IMR-90 (cell line): Measurements from ENCODE around the gene MFSD6. TPM values are rescaled to one million over a fixed set of nuclear protein-coding genes. Genes with fewer than 3 reads are reported as not detected.

Experiments used
- ATAC-seq: fragments of 200-7000 bp; cut with Tn5 transposase; 2 replicates; pipeline ENCODE4 v1.9.1; 2020; ENCODE audit warnings: low read depth, mild to moderate bottlenecking, moderate library complexity
- BruUV-seq: library from RNA; stranded (reverse); fragments of 400-500 nt; replicated peaks from 2 replicates; lab custom pipeline; 2021; lab: Mats Ljungman, UMichigan
- CTCF ChIA-PET: fragments of 300-600 bp; formaldehyde crosslinking; extraction: SDS; loops from one replicate; lab custom pipeline; 2021; ENCODE audit warnings: antibody characterized with exemption; lab: Yijun Ruan, JAX
- POLR2A ChIA-PET: fragments of 300-600 bp; sonication (Branson Sonifier 250); formaldehyde crosslinking; loops from one replicate; lab custom pipeline; 2022; ENCODE audit warnings: antibody characterized with exemption; ENCODE audit not compliant: unreplicated experiment; lab: Charles Lee
- DNase-seq: peaks from one replicate; pipeline ENCODE4 v3.0.0; 2013
- H2AFZ ChIP-seq: replicated peaks from 2 replicates; pipeline ENCODE3; 2013; ENCODE audit warnings: low read length, mild to moderate bottlenecking; ENCODE audit not compliant: poor library complexity
- H2AK5ac ChIP-seq: 2 replicates; pipeline ENCODE4 v1.6.1; 2013; ENCODE audit warnings: low read depth, low read length, inconsistent platforms
- H2AK9ac ChIP-seq: replicated peaks from 2 replicates; pipeline ENCODE3; 2013; ENCODE audit warnings: mild to moderate bottlenecking, low read depth, low read length, moderate library complexity; ENCODE audit not compliant: poor library complexity
- H2BK120ac ChIP-seq: 2 replicates; pipeline ENCODE4 v1.6.1; 2013; ENCODE audit warnings: low read depth, low read length, inconsistent platforms
- H2BK15ac ChIP-seq: 3 replicates; pipeline ENCODE4 v1.6.1; 2013; ENCODE audit warnings: low read depth, low read length, inconsistent platforms
- H2BK20ac ChIP-seq: 2 replicates; pipeline ENCODE4 v1.6.1; 2013; ENCODE audit warnings: low read depth, mild to moderate bottlenecking, inconsistent platforms, low read length, moderate library complexity
- H2BK5ac ChIP-seq: 2 replicates; pipeline ENCODE4 v1.6.1; 2013; ENCODE audit warnings: mild to moderate bottlenecking, low read depth, low read length, inconsistent platforms; ENCODE audit not compliant: poor library complexity, severe bottlenecking
- H3K14ac ChIP-seq: replicated peaks from 2 replicates; pipeline ENCODE4 v1.6.1; 2013; ENCODE audit warnings: low read depth, low read length, inconsistent platforms
- H3K18ac ChIP-seq: 2 replicates; pipeline ENCODE4 v1.6.1; 2013; ENCODE audit warnings: low read depth, low read length, control low read depth
- H3K23ac ChIP-seq: 2 replicates; pipeline ENCODE4 v1.6.1; 2013; ENCODE audit warnings: low read depth, low read length, inconsistent platforms
- H3K27ac ChIP-seq: 2 replicates; pipeline ENCODE4 v1.5.1; 2013; ENCODE audit warnings: mild to moderate bottlenecking, control low read depth, low read length; ENCODE audit not compliant: insufficient read depth
- H3K27me3 ChIP-seq: 2 replicates; pipeline ENCODE4 v1.6.1; 2013; ENCODE audit warnings: low read length; ENCODE audit not compliant: control insufficient read depth, insufficient read depth
- H3K36me3 ChIP-seq: 2 replicates; pipeline ENCODE4 v1.6.1; 2013; ENCODE audit warnings: low read length, mixed read lengths; ENCODE audit not compliant: control insufficient read depth, insufficient read depth
- H3K4ac ChIP-seq: 2 replicates; pipeline ENCODE4 v1.6.1; 2013; ENCODE audit warnings: low read depth, low read length, inconsistent platforms
- H3K4me1 ChIP-seq: 2 replicates; pipeline ENCODE4 v1.6.1; 2013; ENCODE audit warnings: low read length, mixed read lengths; ENCODE audit not compliant: control insufficient read depth, insufficient read depth
- H3K4me2 ChIP-seq: 2 replicates; pipeline ENCODE4 v1.6.1; 2013; ENCODE audit warnings: low read depth, mild to moderate bottlenecking, control low read depth, low read length, moderate library complexity
- H3K4me3 ChIP-seq: 2 replicates; pipeline ENCODE4 v1.5.1; 2013; ENCODE audit warnings: low read depth, mild to moderate bottlenecking, control low read depth, low read length, moderate library complexity; ENCODE audit not compliant: insufficient read depth
- H3K56ac ChIP-seq: 2 replicates; pipeline ENCODE4 v1.6.1; 2013; ENCODE audit warnings: low read length, inconsistent platforms; ENCODE audit not compliant: insufficient read depth; ENCODE audit errors: extremely low read depth
- H3K79me1 ChIP-seq, 2 experiments: 2 replicates each; pipeline ENCODE4 v1.6.1; 2013; ENCODE audit warnings: low read length in 2 of 2, inconsistent platforms in 1 of 2, low read depth in 1 of 2
- H3K9ac ChIP-seq: 2 replicates; pipeline ENCODE4 v1.6.1; 2013; ENCODE audit warnings: low read depth, low read length, control low read depth
- H3K9me1 ChIP-seq: 2 replicates; pipeline ENCODE4 v1.6.1; 2013; ENCODE audit warnings: low read length, inconsistent platforms; ENCODE audit not compliant: insufficient read depth
- H3K9me3 ChIP-seq: 2 replicates; pipeline ENCODE4 v1.6.1; 2013; ENCODE audit warnings: low read length; ENCODE audit not compliant: control insufficient read depth, insufficient read depth
- H4K20me1 ChIP-seq: 2 replicates; pipeline ENCODE4 v1.6.1; 2013; ENCODE audit warnings: low read length, inconsistent platforms; ENCODE audit not compliant: insufficient read depth
- H4K5ac ChIP-seq: 2 replicates; pipeline ENCODE4 v1.6.1; 2013; ENCODE audit warnings: mild to moderate bottlenecking, low read depth, low read length, control low read depth
- H4K8ac ChIP-seq, 2 experiments: 2 replicates each; pipeline ENCODE4 v1.6.1; 2013; ENCODE audit warnings: low read depth in 2 of 2, low read length in 2 of 2, control low read depth in 1 of 2, inconsistent platforms in 1 of 2
- H4K91ac ChIP-seq: 2 replicates; pipeline ENCODE4 v1.6.1; 2013; ENCODE audit warnings: low read depth, low read length, inconsistent platforms; ENCODE audit not compliant: insufficient read depth
- BHLHE40 ChIP-seq: fragments of 150-350 bp; IDR thresholded peaks from 2 replicates; pipeline ENCODE4 v1.6.1; 2016; ENCODE audit warnings: mild to moderate bottlenecking, low read depth, low read length
- CEBPB ChIP-seq: IDR thresholded peaks from 2 replicates; pipeline ENCODE4 v1.6.1; 2012; ENCODE audit warnings: low read depth, low read length, improper control_type of control experiment
- CHD1 ChIP-seq: IDR thresholded peaks from 2 replicates; pipeline ENCODE4 v1.6.1; 2012; ENCODE audit warnings: low read depth, low read length, improper control_type of control experiment
- CTCF ChIP-seq: conservative IDR thresholded peaks from 2 replicates; pipeline ENCODE4 v1.5.1; 2012; ENCODE audit warnings: mild to moderate bottlenecking, low read depth, low read length, improper control_type of control experiment
- ELK1 ChIP-seq: fragments of 150-350 bp; IDR thresholded peaks from 2 replicates; pipeline ENCODE4 v1.6.1; 2016; ENCODE audit warnings: low read depth, mild to moderate bottlenecking, low read length, moderate library complexity, borderline replicate concordance
- FOS ChIP-seq: fragments of 150-350 bp; IDR thresholded peaks from 2 replicates; pipeline ENCODE4 v1.6.1; 2016; ENCODE audit warnings: low read depth, low read length
- MAFK ChIP-seq: IDR thresholded peaks from 2 replicates; pipeline ENCODE4 v1.6.1; 2012; ENCODE audit warnings: low read depth, low read length, improper control_type of control experiment
- MAZ ChIP-seq: IDR thresholded peaks from 2 replicates; pipeline ENCODE4 v1.6.1; 2012; ENCODE audit warnings: low read depth, mild to moderate bottlenecking, low read length, improper control_type of control experiment, moderate library complexity, borderline replicate concordance
- MXI1 ChIP-seq: IDR thresholded peaks from 2 replicates; pipeline ENCODE4 v1.6.1; 2012; ENCODE audit warnings: low read depth, mild to moderate bottlenecking, low read length, moderate library complexity, borderline replicate concordance
- NFE2L2 ChIP-seq: fragments of 150-350 bp; IDR thresholded peaks from 2 replicates; pipeline ENCODE4 v1.6.1; 2016; ENCODE audit warnings: low read depth, mild to moderate bottlenecking, low read length
- POLR2A ChIP-seq: IDR thresholded peaks from 2 replicates; pipeline ENCODE4 v1.6.1; 2012; ENCODE audit warnings: mild to moderate bottlenecking, low read depth, low read length
- RAD21 ChIP-seq: IDR thresholded peaks from 2 replicates; pipeline ENCODE4 v1.6.1; 2012; ENCODE audit warnings: low read length, improper control_type of control experiment
- RCOR1 ChIP-seq: IDR thresholded peaks from 2 replicates; pipeline ENCODE4 v1.6.1; 2012; ENCODE audit warnings: mild to moderate bottlenecking, low read length, improper control_type of control experiment; ENCODE audit not compliant: insufficient replicate concordance
- RFX5 ChIP-seq: IDR thresholded peaks from 2 replicates; pipeline ENCODE4 v1.8.0; 2012; ENCODE audit warnings: low read depth, mild to moderate bottlenecking, low read length, moderate library complexity
- SMC3 ChIP-seq: fragments of 150-350 bp; IDR thresholded peaks from 2 replicates; pipeline ENCODE4 v1.6.1; 2016; ENCODE audit warnings: low read depth, mild to moderate bottlenecking, antibody characterized with exemption, low read length, moderate library complexity
- USF2 ChIP-seq: fragments of 150-350 bp; IDR thresholded peaks from 2 replicates; pipeline ENCODE4 v1.6.1; 2017; ENCODE audit warnings: mild to moderate bottlenecking, antibody characterized with exemption, low read length, low read depth
- WGBS, 2 experiments: methylation state at CpG; one replicate each; pipeline versions ENCODE4 v1.1.5 to v1.1.7; 2013; ENCODE audit warnings: missing lambda C conversion rate in 2 of 2; ENCODE audit not compliant: insufficient read length in 1 of 2; ENCODE audit errors: extremely low coverage in 2 of 2; 5-methylcytosine and 5-hydroxymethylcytosine counted together
- dilution Hi-C: fragments of 300-500 bp; cut with HindIII; formaldehyde crosslinking; loops from one replicate; pipeline ENCODE4 v1.14.3; 2018; ENCODE audit warnings: low sequenced_read_pairs; ENCODE audit not compliant: unreplicated experiment
- in situ Hi-C: fragments of 300-500 bp; cut with MboI; formaldehyde crosslinking; loops from 3 replicates; pipeline ENCODE4 v1.14.3; 2019; ENCODE audit warnings: low sequenced_read_pairs, inconsistent platforms, mixed read lengths
- intact Hi-C: fragments of 100-400 bp; cut with micrococcal nuclease; formaldehyde crosslinking; loops from 2 replicates; pipeline ENCODE4 v1.10.0; 2022
- polyA plus RNA-seq, 3 experiments: library from polyadenylated mRNA; depleted of rRNA; stranded (reverse); fragments of >200 nt; gene quantifications; 2 replicates each; pipeline ENCODE4 v1.2.3, GENCODE V29; 2012; ENCODE audit warnings: low replicate concordance in 1 of 3
- total RNA-seq: library from RNA; depleted of rRNA; stranded (reverse); fragments of >200 nt; gene quantifications from 2 replicates; pipeline ENCODE4 v1.2.3, GENCODE V29; 2012

MFSD6 gene
- total and polyA plus RNA-seq, 2 of the 4 experiments (the other 2 are of a cell fraction), result 4.2 to 7.7 TPM

- Histone ChIP-seq H3K9me1 (no peaks in the 10 kb centered on the region), H3K27me3 (no peaks in the 10 kb centered on the region), H3K36me3 (no peaks in the 10 kb centered on the region), H3K79me1 (no peaks in the 10 kb centered on the region), H3K18ac (no peak overlapping the region), H2AK9ac (no peak overlapping the region), H3K23ac (no peak overlapping the region), H4K5ac (no peak overlapping the region), H3K9me3 (no peaks in the 10 kb centered on the region), H2BK120ac (no peak overlapping the region), H2BK15ac (no peak overlapping the region), H3K4me2 (no peak overlapping the region), H3K4me3 (no peak overlapping the region), H3K14ac (no peak overlapping the region), H3K9ac (no peak overlapping the region), H2BK20ac (no peak overlapping the region), H4K20me1 (no peaks in the 10 kb centered on the region), H3K4me1 (peaks cover 2% of the 10 kb centered on the region; the same call in 1 of the 2 replicates), H4K91ac (no peak overlapping the region), H2AK5ac (no peak overlapping the region), H3K27ac (no peak overlapping the region), H3K56ac (no peak overlapping the region), H3K4ac (no peak overlapping the region), H2BK5ac (no peak overlapping the region), H2AFZ (no peak overlapping the region), H4K8ac (no peak overlapping the region)
- ChIA-PET CTCF (no interaction called here), POLR2A (no interaction called here)
- WGBS, 2 experiments, result no CpG with 5 or more reads among the region's 3 CpGs
- intact Hi-C loops (no loop called here), dilution Hi-C loops (no loop called here), in situ Hi-C loops (no loop called here)
- no peak for ATAC-seq
- no peak for TF ChIP-seq RCOR1
- no peak for TF ChIP-seq CTCF
- no peak for TF ChIP-seq MXI1
- no peak for TF ChIP-seq ELK1
- no peak for TF ChIP-seq FOS
- no peak for TF ChIP-seq NFE2L2
- no peak for TF ChIP-seq MAZ
- no peak for TF ChIP-seq POLR2A
- no peak for TF ChIP-seq CEBPB
- TF ChIP-seq RAD21, result no peak
- TF ChIP-seq BHLHE40, result no peak
- TF ChIP-seq SMC3, result no peak
- no peak for TF ChIP-seq CHD1
- TF ChIP-seq MAFK, result no peak
- TF ChIP-seq USF2, result no peak
- TF ChIP-seq RFX5, result no peak
- no peak for DNase-seq
- BruUV-seq, result no TSS peak
These were observed 142.0 kb downstream of the MFSD6 start for GRCh38 chr2:190550137-190550536.
